ENCODE measurements around the gene TMCC3. TPM values are rescaled to one million over a fixed set of nuclear protein-coding genes. Genes with fewer than 3 reads are reported as not detected.

Gene TMCC3
- total RNA-seq, 1 donor from 2014 or later: 1.7 TPM

DNA sequence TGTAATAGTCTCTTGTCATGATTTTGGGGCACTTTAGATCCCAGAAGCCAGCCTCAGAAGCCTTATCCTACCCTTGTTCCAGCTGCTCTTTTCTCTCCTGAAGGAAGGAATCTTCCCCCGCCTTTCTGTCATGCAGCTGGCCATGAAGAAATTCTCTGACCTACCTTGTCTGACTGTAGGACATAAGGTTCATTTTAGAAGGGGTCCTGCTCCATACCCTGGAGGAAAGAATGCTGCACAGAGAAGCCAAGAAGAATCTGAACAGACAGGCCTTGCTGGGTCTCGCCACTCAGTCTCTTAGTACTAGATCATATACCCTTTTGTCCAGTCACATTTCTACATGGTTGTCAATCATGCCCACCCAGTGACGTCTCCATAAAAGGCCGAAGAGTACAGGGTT, 6.2 kb upstream of the TMCC3 start:
- Histone ChIP-seq H3K27ac (replicated peaks) (no peak overlapping the region), H3K36me3 (no peaks in the 10 kb centered on the region), H3K9me3 (replicated peaks) (no peaks in the 10 kb centered on the region), H3K27me3 (ENCODE audit: low read depth) (no peaks in the 10 kb centered on the region), H3K4me3 (no peak overlapping the region), H3K4me1 (no peaks in the 10 kb centered on the region)
- intact Hi-C loops (cut with micrococcal nuclease): no loop called here
- no peak for DNase-seq
- no peak for TF ChIP-seq CTCF (IDR thresholded peaks at IDR 0.05; ENCODE audit: borderline replicate concordance)

- intact Hi-C loops (cut with micrococcal nuclease): no loop called here
- peak; percentile 61 for TF ChIP-seq CTCF (IDR thresholded peaks at IDR 0.05; ENCODE audit: borderline replicate concordance)
- DNase-seq: peak; percentile 43
- H3K4me3 ChIP-seq: peak overlapping the region; percentile 79
- H3K4me1 ChIP-seq: peaks cover 28% of the 10 kb centered on the region
- H3K36me3 ChIP-seq: no peaks in the 10 kb centered on the region
- peak overlapping the region; percentile 74 for H3K27ac ChIP-seq (replicated peaks)
- no peaks in the 10 kb centered on the region for H3K27me3 ChIP-seq (ENCODE audit: low read depth)
- H3K9me3 ChIP-seq (replicated peaks): no peaks in the 10 kb centered on the region
These were observed 811 bp downstream of the TMCC3 start for GRCh38 chr12:94649349-94650142.

GRCh38 chr12:94648578-94648977, 1.8 kb downstream of the TMCC3 start:
- no peak for DNase-seq
- Histone ChIP-seq H3K4me1 (peaks cover 29% of the 10 kb centered on the region), H3K27ac (replicated peaks) (no peak overlapping the region), H3K27me3 (ENCODE audit: low read depth) (no peaks in the 10 kb centered on the region), H3K9me3 (replicated peaks) (no peaks in the 10 kb centered on the region), H3K4me3 (peak overlapping the region; percentile 79), H3K36me3 (no peaks in the 10 kb centered on the region)
- intact Hi-C loops (cut with micrococcal nuclease): no loop called here
- TF ChIP-seq CTCF (IDR thresholded peaks at IDR 0.05; ENCODE audit: borderline replicate concordance): no peak

DNA sequence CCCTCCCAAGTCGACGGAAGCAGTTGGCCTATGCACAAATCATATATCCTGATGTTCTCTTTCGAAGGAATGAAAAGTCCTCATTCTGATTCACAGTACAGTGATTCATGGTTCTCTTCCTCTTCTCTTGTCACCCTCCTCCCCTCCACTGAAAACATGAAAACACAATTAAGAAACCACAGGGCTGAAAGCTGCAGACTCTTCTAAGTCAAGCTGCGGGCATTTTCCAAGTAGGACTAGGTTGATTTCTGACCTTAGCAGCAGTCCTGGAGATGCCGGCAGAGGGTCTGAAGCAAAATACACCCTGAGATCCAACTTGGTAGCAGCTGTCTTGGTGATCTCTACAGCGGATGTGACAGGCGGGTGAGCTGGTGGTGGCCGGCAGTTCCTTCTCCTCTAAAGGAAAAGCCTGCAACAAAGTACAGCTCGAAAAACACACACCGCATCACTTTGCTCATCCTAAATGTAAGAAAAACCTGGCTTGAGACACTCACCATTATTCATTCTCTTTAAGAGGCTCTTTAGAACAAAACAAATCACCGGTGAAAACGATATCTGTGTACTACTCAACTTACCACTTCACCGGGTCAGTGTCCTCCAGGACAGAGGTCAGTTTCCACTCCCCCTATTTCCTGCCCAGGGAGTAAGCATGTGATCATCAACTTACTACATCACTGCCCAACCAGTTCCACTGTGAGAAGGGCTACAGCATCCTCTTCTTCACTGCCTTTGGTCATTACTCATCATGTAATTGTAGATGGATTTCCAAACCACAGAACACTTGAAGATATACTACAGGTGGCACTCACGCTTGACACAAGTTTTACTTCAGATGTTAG, 6.0 kb downstream of the TMCC3 start:
- no peak for TF ChIP-seq CTCF (IDR thresholded peaks at IDR 0.05; ENCODE audit: borderline replicate concordance)
- no peaks in the 10 kb centered on the region for H3K9me3 ChIP-seq (replicated peaks)
- no peaks in the 10 kb centered on the region for H3K27me3 ChIP-seq (ENCODE audit: low read depth)
- peak overlapping the region; percentile 33 for H3K27ac ChIP-seq (replicated peaks)
- peaks cover 18% of the 10 kb centered on the region for H3K4me1 ChIP-seq
- no peaks in the 10 kb centered on the region for H3K36me3 ChIP-seq
- no peak for DNase-seq
- H3K4me3 ChIP-seq: peak overlapping the region; percentile 13
- intact Hi-C loops (cut with micrococcal nuclease): no loop called here

GRCh38 chr12:94643606-94644005, 6.8 kb downstream of the TMCC3 start:
- H3K27me3 ChIP-seq (ENCODE audit: low read depth): no peaks in the 10 kb centered on the region
- peak overlapping the region; percentile 33 for H3K27ac ChIP-seq (replicated peaks)
- H3K36me3 ChIP-seq: no peaks in the 10 kb centered on the region
- H3K4me1 ChIP-seq: peaks cover 17% of the 10 kb centered on the region
- intact Hi-C loops (cut with micrococcal nuclease): no loop called here
- H3K4me3 ChIP-seq: no peak overlapping the region
- TF ChIP-seq CTCF (IDR thresholded peaks at IDR 0.05; ENCODE audit: borderline replicate concordance): no peak
- no peaks in the 10 kb centered on the region for H3K9me3 ChIP-seq (replicated peaks)
- DNase-seq: no peak
